ENCODE measurements around the gene TOP2B.

TOP2B gene

DNA sequence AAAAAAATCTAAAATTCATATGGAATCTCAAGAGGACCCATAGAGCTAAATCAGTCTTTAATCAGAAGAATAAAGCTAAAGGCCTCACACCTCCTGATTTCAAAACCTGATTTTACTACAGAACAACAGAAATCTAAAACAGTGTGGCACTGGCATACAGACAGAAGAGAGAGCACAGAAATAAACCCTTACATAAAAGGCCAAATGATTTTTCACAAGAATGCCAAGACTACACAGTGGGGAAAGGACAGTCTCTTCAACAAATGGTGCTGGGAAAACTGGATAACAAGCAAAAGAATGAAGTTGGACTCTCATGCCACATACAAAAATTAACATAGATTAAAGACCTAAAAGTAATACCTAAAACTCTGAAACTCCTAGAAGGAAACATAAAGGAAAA is 10.1 kb downstream of the TOP2B start:
- peaks cover 95% of the 10 kb centered on the region for H4K20me1 ChIP-seq (ENCODE audit: insufficient read depth, low read length, poor library complexity, severe bottlenecking)
- no peaks in the 10 kb centered on the region for H3K27me3 ChIP-seq (ENCODE audit: insufficient read depth, low read length, poor library complexity, severe bottlenecking)
- H3K9me2 ChIP-seq (replicated peaks; ENCODE audit: low read depth, low read length) = no peaks in the 10 kb centered on the region
- H3K4me2 ChIP-seq (ENCODE audit: low read depth, low read length, poor library complexity, severe bottlenecking) = peak overlapping the region; percentile 82
- H3K36me3 ChIP-seq (ENCODE audit: insufficient read depth, low read length) = peaks cover 10% of the 10 kb centered on the region
- peaks cover 6% of the 10 kb centered on the region; the same call in 1 of the 2 replicates for H3K9me3 ChIP-seq (ENCODE audit: insufficient read depth, low read depth, low read length)
- TF ChIP-seq EZH2phosphoT487 (IDR thresholded peaks at IDR 0.05; ENCODE audit: borderline replicate concordance) = no peak
- TF ChIP-seq, protein P1, sequence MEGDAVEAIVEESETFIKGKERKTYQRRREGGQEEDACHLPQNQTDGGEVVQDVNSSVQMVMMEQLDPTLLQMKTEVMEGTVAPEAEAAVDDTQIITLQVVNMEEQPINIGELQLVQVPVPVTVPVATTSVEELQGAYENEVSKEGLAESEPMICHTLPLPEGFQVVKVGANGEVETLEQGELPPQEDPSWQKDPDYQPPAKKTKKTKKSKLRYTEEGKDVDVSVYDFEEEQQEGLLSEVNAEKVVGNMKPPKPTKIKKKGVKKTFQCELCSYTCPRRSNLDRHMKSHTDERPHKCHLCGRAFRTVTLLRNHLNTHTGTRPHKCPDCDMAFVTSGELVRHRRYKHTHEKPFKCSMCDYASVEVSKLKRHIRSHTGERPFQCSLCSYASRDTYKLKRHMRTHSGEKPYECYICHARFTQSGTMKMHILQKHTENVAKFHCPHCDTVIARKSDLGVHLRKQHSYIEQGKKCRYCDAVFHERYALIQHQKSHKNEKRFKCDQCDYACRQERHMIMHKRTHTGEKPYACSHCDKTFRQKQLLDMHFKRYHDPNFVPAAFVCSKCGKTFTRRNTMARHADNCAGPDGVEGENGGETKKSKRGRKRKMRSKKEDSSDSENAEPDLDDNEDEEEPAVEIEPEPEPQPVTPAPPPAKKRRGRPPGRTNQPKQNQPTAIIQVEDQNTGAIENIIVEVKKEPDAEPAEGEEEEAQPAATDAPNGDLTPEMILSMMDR (conservative IDR thresholded peaks at IDR 0.05; ENCODE audit: low read length) = no peak
- H3K9ac ChIP-seq (ENCODE audit: low read depth, low read length, poor library complexity, severe bottlenecking) = peak overlapping the region; percentile 46
- H3K79me2 ChIP-seq (ENCODE audit: insufficient read depth, low read length) = peaks cover 100% of the 10 kb centered on the region
- peaks cover 61% of the 10 kb centered on the region for H3K4me1 ChIP-seq (ENCODE audit: insufficient read depth, low read length, poor library complexity, severe bottlenecking)
- H3F3A ChIP-seq (ENCODE audit: low read depth) = no peaks in the 10 kb centered on the region; the same call in 1 of the 2 replicates
- no peak overlapping the region for H2AFZ ChIP-seq (ENCODE audit: low read length)
- H3K4me3 ChIP-seq (ENCODE audit: low read length, poor library complexity, severe bottlenecking) = peak overlapping the region; percentile 88

DNA sequence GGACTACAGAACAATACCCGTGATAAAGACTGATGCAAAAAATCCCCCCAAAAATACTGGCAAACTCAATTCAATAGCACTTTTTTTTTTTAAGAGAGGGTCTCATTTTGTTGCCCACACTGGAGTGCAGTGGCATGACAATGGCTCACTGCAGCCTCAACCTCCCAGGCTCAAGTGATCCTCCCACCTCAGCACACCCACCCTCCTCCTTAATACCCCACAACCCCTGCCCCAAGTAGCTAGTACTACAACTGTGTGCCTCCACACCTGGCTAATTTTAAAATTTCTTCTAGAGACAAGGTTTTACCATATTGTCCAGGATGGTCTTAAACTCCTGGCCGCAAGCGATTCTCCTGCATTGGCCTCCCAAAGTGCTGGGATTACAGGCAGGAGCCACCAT is 11.4 kb downstream of the TOP2B start:
- Histone ChIP-seq H4K20me1 (ENCODE audit: insufficient read depth, low read length, poor library complexity, severe bottlenecking) (peaks cover 95% of the 10 kb centered on the region), H3K4me1 (ENCODE audit: insufficient read depth, low read length, poor library complexity, severe bottlenecking) (peaks cover 52% of the 10 kb centered on the region), H3K27me3 (ENCODE audit: insufficient read depth, low read length, poor library complexity, severe bottlenecking) (no peaks in the 10 kb centered on the region), H3K4me3 (ENCODE audit: low read length, poor library complexity, severe bottlenecking) (peak overlapping the region; percentile 88), H3K9ac (ENCODE audit: low read depth, low read length, poor library complexity, severe bottlenecking) (peak overlapping the region; percentile 46), H3F3A (ENCODE audit: low read depth) (no peaks in the 10 kb centered on the region; the same call in 1 of the 2 replicates), H3K9me2 (replicated peaks; ENCODE audit: low read depth, low read length) (no peaks in the 10 kb centered on the region), H3K79me2 (ENCODE audit: insufficient read depth, low read length) (peaks cover 100% of the 10 kb centered on the region), H3K4me2 (ENCODE audit: low read depth, low read length, poor library complexity, severe bottlenecking) (peak overlapping the region; percentile 82), H3K36me3 (ENCODE audit: insufficient read depth, low read length) (peaks cover 18% of the 10 kb centered on the region), H2AFZ (ENCODE audit: low read length) (no peak overlapping the region), H3K9me3 (ENCODE audit: insufficient read depth, low read depth, low read length) (peaks cover 17% of the 10 kb centered on the region; the same call in 1 of the 2 replicates)
- TF ChIP-seq, protein P1 (conservative IDR thresholded peaks at IDR 0.05; ENCODE audit: low read length) = no peak
- TF ChIP-seq EZH2phosphoT487 (IDR thresholded peaks at IDR 0.05; ENCODE audit: borderline replicate concordance) = no peak

DNA sequence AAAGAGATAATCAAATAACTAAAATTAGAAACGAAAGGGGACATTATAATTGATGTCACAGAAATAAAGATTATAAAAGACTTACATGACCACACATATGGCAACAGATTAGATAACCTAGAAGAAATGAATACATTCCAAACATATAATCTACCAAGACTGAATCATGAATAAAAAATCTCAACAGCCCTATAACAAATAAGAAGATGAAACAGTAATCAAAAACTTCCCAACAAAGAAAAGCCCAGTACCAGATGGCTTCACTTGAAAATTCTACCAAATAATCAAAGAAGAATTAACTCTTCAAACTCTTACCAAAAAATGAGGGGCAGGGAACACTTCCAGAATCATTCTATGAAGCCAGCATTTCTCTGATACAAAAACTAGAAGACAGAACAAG is 11.8 kb downstream of the TOP2B start:
- H2AFZ ChIP-seq (ENCODE audit: low read length) = no peak overlapping the region
- peaks cover 17% of the 10 kb centered on the region; the same call in 1 of the 2 replicates for H3K9me3 ChIP-seq (ENCODE audit: insufficient read depth, low read depth, low read length)
- peaks cover 95% of the 10 kb centered on the region for H4K20me1 ChIP-seq (ENCODE audit: insufficient read depth, low read length, poor library complexity, severe bottlenecking)
- H3K4me1 ChIP-seq (ENCODE audit: insufficient read depth, low read length, poor library complexity, severe bottlenecking) = peaks cover 52% of the 10 kb centered on the region
- no peaks in the 10 kb centered on the region for H3K27me3 ChIP-seq (ENCODE audit: insufficient read depth, low read length, poor library complexity, severe bottlenecking)
- H3K9me2 ChIP-seq (replicated peaks; ENCODE audit: low read depth, low read length) = no peaks in the 10 kb centered on the region
- TF ChIP-seq, protein P1 (conservative IDR thresholded peaks at IDR 0.05; ENCODE audit: low read length) = no peak
- no peak for TF ChIP-seq EZH2phosphoT487 (IDR thresholded peaks at IDR 0.05; ENCODE audit: borderline replicate concordance)
- peak overlapping the region; percentile 88 for H3K4me3 ChIP-seq (ENCODE audit: low read length, poor library complexity, severe bottlenecking)
- peak overlapping the region; percentile 82 for H3K4me2 ChIP-seq (ENCODE audit: low read depth, low read length, poor library complexity, severe bottlenecking)
- peaks cover 100% of the 10 kb centered on the region for H3K79me2 ChIP-seq (ENCODE audit: insufficient read depth, low read length)
- peak overlapping the region; percentile 46 for H3K9ac ChIP-seq (ENCODE audit: low read depth, low read length, poor library complexity, severe bottlenecking)
- peaks cover 18% of the 10 kb centered on the region for H3K36me3 ChIP-seq (ENCODE audit: insufficient read depth, low read length)
- no peaks in the 10 kb centered on the region; the same call in 1 of the 2 replicates for H3F3A ChIP-seq (ENCODE audit: low read depth)
